ENCODE data around the gene RBP7. TPM values are rescaled to one million over a fixed set of nuclear protein-coding genes. Genes with fewer than 3 reads are reported as not detected.

Gene RBP7
- total RNA-seq, 1 experiment from 2014 or later, result 1.5 TPM

- no peak for DNase-seq (ENCODE audit: low read depth)
Observed at GRCh38 chr1:10065344-10065685, 68.3 kb downstream of the RBP7 start.

Other genes with a start within 250 kb of the RBP7 start
- 58.6 and 97.5 TPM in 2 replicates for gene CLSTN1, start 173.3 kb upstream of the RBP7 start, total RNA-seq (2014; rRNA removed; shearing (Covaris generic))
- 35.7 and 37.1 TPM in 2 replicates for gene CTNNBIP1, start 87.0 kb upstream of the RBP7 start, total RNA-seq (2014; rRNA removed; shearing (Covaris generic))
- gene LZIC, start 53.8 kb upstream of the RBP7 start, total RNA-seq (2014; rRNA removed; shearing (Covaris generic)), result 17.5 and 33.0 TPM in 2 replicates
- gene NMNAT1, start 53.8 kb upstream of the RBP7 start, total RNA-seq (2014; rRNA removed; shearing (Covaris generic)), result 12.8 and 13.8 TPM in 2 replicates
- 24.4 and 27.2 TPM in 2 replicates for gene UBE4B, start 35.7 kb downstream of the RBP7 start, total RNA-seq (2014; rRNA removed; shearing (Covaris generic))
- 14.5 and 27.8 TPM in 2 replicates for gene KIF1B, start 213.3 kb downstream of the RBP7 start, total RNA-seq (2014; rRNA removed; shearing (Covaris generic))

All from M059J (cell line).